Natural killer cell (primary cell): ENCODE measurements around the gene GATAD1. TPM values are rescaled to one million over a fixed set of nuclear protein-coding genes. Genes with fewer than 3 reads are reported as not detected.

Experiments
- ATAC-seq, 3 donors: fragments of 150-1000 bp in 2 of 3; fragments of 200-7000 bp in 1 of 3; cut with Tn5 transposase; 1 replicate in 1 of 3; 2 replicates in 2 of 3; pipeline ENCODE4 v1.10.0; 2021; ENCODE audit warnings: mild to moderate bottlenecking in 2 of 3, moderate library complexity in 2 of 3
- DNase-seq, 2 donors: peaks; one replicate each; pipeline versions ENCODE4 v3.0.0 to v3.0.0-alpha.2; 2013 to 2021; ENCODE audit warnings: mixed read lengths in 1 of 2
- H3K27ac ChIP-seq: one replicate; pipeline ENCODE4 v1.5.1; 2013; ENCODE audit warnings: mild to moderate bottlenecking, low read length
- H3K27me3 ChIP-seq: one replicate; pipeline ENCODE4 v1.6.1; 2013; ENCODE audit warnings: low read length; ENCODE audit not compliant: control insufficient read depth, insufficient read depth
- H3K36me3 ChIP-seq: one replicate; pipeline ENCODE4 v1.6.1; 2013; ENCODE audit warnings: low read length; ENCODE audit not compliant: control insufficient read depth, insufficient read depth
- H3K4me1 ChIP-seq: one replicate; pipeline ENCODE4 v1.6.1; 2013; ENCODE audit warnings: low read length; ENCODE audit not compliant: control insufficient read depth, insufficient read depth
- H3K4me3 ChIP-seq: one replicate; pipeline ENCODE4 v1.5.1; 2013; ENCODE audit warnings: low read length
- H3K9me3 ChIP-seq: one replicate; pipeline ENCODE4 v1.6.1; 2013; ENCODE audit warnings: low read length; ENCODE audit not compliant: control insufficient read depth, insufficient read depth
- H3K27ac Mint-ChIP-seq, 2 donors: one replicate each; pipeline ENCODE4 v1.8.0; 2022; ENCODE audit warnings: mild to moderate bottlenecking in 2 of 2, mixed read lengths in 2 of 2, moderate library complexity in 1 of 2
- H3K27me3 Mint-ChIP-seq, 2 donors: one replicate each; pipeline ENCODE4 v1.8.0; 2022; ENCODE audit warnings: low read depth in 2 of 2, mixed read lengths in 2 of 2
- H3K36me3 Mint-ChIP-seq: one replicate; pipeline ENCODE4 v1.8.0; 2022; ENCODE audit warnings: mixed read lengths
- H3K4me1 Mint-ChIP-seq, 2 donors: one replicate each; pipeline ENCODE4 v1.8.0; 2022; ENCODE audit warnings: mixed read lengths in 2 of 2
- H3K4me3 Mint-ChIP-seq: one replicate; pipeline ENCODE4 v1.8.0; 2022; ENCODE audit warnings: mild to moderate bottlenecking, moderate library complexity, mixed read lengths
- H3K9me3 Mint-ChIP-seq, 2 donors: one replicate each; pipeline ENCODE4 v1.8.0; 2022; ENCODE audit warnings: mixed read lengths in 2 of 2
- CTCF ChIP-seq: fragments of 200-600 bp; IDR thresholded peaks from one replicate; pipeline ENCODE4 v1.8.0; 2022; ENCODE audit warnings: antibody characterized with exemption
- WGBS: methylation state at CpG from one replicate; pipeline ENCODE4 v1.1.7; 2013; ENCODE audit warnings: missing lambda C conversion rate; ENCODE audit not compliant: insufficient coverage; 5-methylcytosine and 5-hydroxymethylcytosine counted together
- intact Hi-C: fragments of 100-400 bp; cut with micrococcal nuclease; formaldehyde crosslinking; loops from one replicate; pipeline ENCODE4 v1.14.2; 2022
- total RNA-seq, 4 donors: library from RNA; stranded (reverse); fragments of 120-200 nt in 1 of 4; gene quantifications; one replicate each; pipeline versions ENCODE4 v1.2.3 to v1.2.4, GENCODE V29; 2013 to 2022

The GATAD1 gene
- total RNA-seq, 3 donors from 2014 or later (not counting 1 experiment from before 2014, with no cell fraction given) = 32.5 to 43.3 (median 35.0) TPM

- Histone ChIP-seq H3K27ac (no peak overlapping the region), H3K27me3 (no peaks in the 10 kb centered on the region), H3K9me3 (no peaks in the 10 kb centered on the region), H3K36me3 (peaks cover 18% of the 10 kb centered on the region), H3K4me3 (no peak overlapping the region), H3K4me1 (no peaks in the 10 kb centered on the region)
- DNase-seq = no peak
- no peaks in the 10 kb centered on the region for H3K9me3 Mint-ChIP-seq
- intact Hi-C loops = no loop called here
- H3K36me3 Mint-ChIP-seq = no peaks in the 10 kb centered on the region
- no peaks in the 10 kb centered on the region for H3K27me3 Mint-ChIP-seq
- H3K27ac Mint-ChIP-seq = no peak overlapping the region
- no peak overlapping the region for H3K4me3 Mint-ChIP-seq
- ATAC-seq = no peak
- 88% methylated on average over 4 of the region's 4 CpGs for WGBS
- TF ChIP-seq CTCF = no peak
- no peaks in the 10 kb centered on the region for H3K4me1 Mint-ChIP-seq
Measured at GRCh38 chr7:92460510-92460909, 13.2 kb downstream of the GATAD1 start.

- Mint-ChIP-seq H3K4me1 (no peaks in the 10 kb centered on the region), H3K4me3 (no peak overlapping the region), H3K9me3 (no peaks in the 10 kb centered on the region), H3K36me3 (no peaks in the 10 kb centered on the region), H3K27ac (no peak overlapping the region), H3K27me3 (no peaks in the 10 kb centered on the region)
- Histone ChIP-seq H3K27ac (no peak overlapping the region), H3K4me1 (no peaks in the 10 kb centered on the region), H3K9me3 (no peaks in the 10 kb centered on the region), H3K27me3 (no peaks in the 10 kb centered on the region), H3K36me3 (peaks cover 11% of the 10 kb centered on the region), H3K4me3 (no peak overlapping the region)
- peak in 1 of 2 donors; percentile 62 for DNase-seq
- intact Hi-C loops = no loop called here
- 77% methylated on average over 5 of the region's 8 CpGs for WGBS
- peak; percentile 57 for TF ChIP-seq CTCF
- ATAC-seq = peak; percentile 27 to 53 (median 39)
Measured at GRCh38 chr7:92461027-92462003, 14.0 kb downstream of the GATAD1 start.

GRCh38 chr7:92462560-92462959 lies 15.3 kb downstream of the GATAD1 start:
- no peak overlapping the region for H3K27ac ChIP-seq
- Mint-ChIP-seq H3K27me3 (no peaks in the 10 kb centered on the region), H3K27ac (no peak overlapping the region), H3K4me1 (no peaks in the 10 kb centered on the region), H3K9me3 (no peaks in the 10 kb centered on the region), H3K36me3 (peaks cover 2% of the 10 kb centered on the region), H3K4me3 (no peak overlapping the region)
- intact Hi-C loops = no loop called here
- no peaks in the 10 kb centered on the region for H3K27me3 ChIP-seq
- H3K36me3 ChIP-seq = peaks cover 4% of the 10 kb centered on the region
- no peak overlapping the region for H3K4me3 ChIP-seq
- no peak for TF ChIP-seq CTCF
- ATAC-seq (no peak), DNase-seq (no peak)
- no peaks in the 10 kb centered on the region for H3K4me1 ChIP-seq
- WGBS = 67% methylated on average over 1 of the region's 3 CpGs
- H3K9me3 ChIP-seq = no peaks in the 10 kb centered on the region
